Thoracic aorta (tissue), 2 donors: Measurements from ENCODE around the gene UMODL1. TPM values are rescaled to one million over a fixed set of nuclear protein-coding genes. Genes with fewer than 3 reads are reported as not detected.

Experiments used
- ATAC-seq: fragments of 150-250 bp; one replicate; pipeline ENCODE4 v1.8.0; 2017; ENCODE audit warnings: low read depth; ENCODE audit not compliant: insufficient number of reproducible peaks, low FRiP score
- DNase-seq: peaks from one replicate; pipeline ENCODE4 v3.0.0-alpha.2; 2020; ENCODE audit warnings: low spot score
- H3K27ac ChIP-seq, 2 donors: fragments of 200-600 bp; sonication (generic); 1 replicate in 1 of 2; 2 replicates in 1 of 2; pipeline ENCODE4 v1.5.1; 2016; ENCODE audit warnings: mild to moderate bottlenecking in 2 of 2, moderate library complexity in 2 of 2
- H3K27me3 ChIP-seq: fragments of 200-600 bp; sonication (generic); replicated peaks from 2 replicates; pipeline ENCODE4 v1.6.0; 2016; ENCODE audit warnings: mild to moderate bottlenecking; ENCODE audit not compliant: insufficient read depth
- H3K36me3 ChIP-seq: fragments of 200-600 bp; sonication (generic); one replicate; pipeline ENCODE4 v1.5.1; 2016
- H3K4me1 ChIP-seq, 2 donors: fragments of 200-600 bp; sonication (generic); 1 replicate in 1 of 2; 2 replicates in 1 of 2; pipeline versions ENCODE4 v1.5.1 to v1.6.0; 2016; ENCODE audit warnings: low read depth in 2 of 2, mild to moderate bottlenecking in 1 of 2; ENCODE audit not compliant: control insufficient read depth in 1 of 2
- H3K4me3 ChIP-seq: fragments of 200-600 bp; sonication (generic); 2 replicates; pipeline ENCODE4 v1.5.1; 2016; ENCODE audit warnings: mild to moderate bottlenecking
- H3K9me3 ChIP-seq: fragments of 200-600 bp; sonication (generic); 2 replicates; pipeline ENCODE4 v1.5.1; 2016
- CTCF ChIP-seq: fragments of 200-600 bp; sonication (generic); IDR thresholded peaks from one replicate; pipeline ENCODE4 v1.5.1; 2019; ENCODE audit warnings: antibody characterized with exemption
- total RNA-seq, 2 donors: library from RNA; depleted of rRNA; stranded (reverse); fragments of >200 nt; gene quantifications; one replicate each; pipeline versions ENCODE4 v1.1.0 to v1.2.3, GENCODE V29; 2016

UMODL1 gene
- total RNA-seq, 2 donors from 2014 or later: 0.14 TPM; not detected in 1

GRCh38 chr21:42150474-42151085, 79.5 kb downstream of the UMODL1 start:
- Histone ChIP-seq H3K27ac (no peak overlapping the region), H3K9me3 (no peaks in the 10 kb centered on the region), H3K4me3 (no peak overlapping the region), H3K36me3 (no peaks in the 10 kb centered on the region), H3K27me3 (no peaks in the 10 kb centered on the region), H3K4me1 (no peaks in the 10 kb centered on the region)
- DNase-seq (no peak), ATAC-seq (no peak)
- TF ChIP-seq CTCF: no peak

GRCh38 chr21:42151148-42151947, 80.2 kb downstream of the UMODL1 start:
- H3K27me3 ChIP-seq: no peaks in the 10 kb centered on the region
- ATAC-seq (no peak), DNase-seq (no peak)
- no peak overlapping the region for H3K4me3 ChIP-seq
- no peaks in the 10 kb centered on the region for H3K9me3 ChIP-seq
- TF ChIP-seq CTCF: no peak
- H3K27ac ChIP-seq: no peak overlapping the region
- H3K36me3 ChIP-seq: no peaks in the 10 kb centered on the region
- H3K4me1 ChIP-seq: no peaks in the 10 kb centered on the region

- Histone ChIP-seq H3K27me3 (no peaks in the 10 kb centered on the region), H3K27ac (no peak overlapping the region), H3K36me3 (no peaks in the 10 kb centered on the region), H3K4me3 (no peak overlapping the region), H3K9me3 (no peaks in the 10 kb centered on the region), H3K4me1 (no peaks in the 10 kb centered on the region)
- no peak for ATAC-seq
- no peak for DNase-seq
- TF ChIP-seq CTCF: no peak
Observed at GRCh38 chr21:42151948-42152220, 80.8 kb downstream of the UMODL1 start.

- DNase-seq (no peak), ATAC-seq (no peak)
- no peaks in the 10 kb centered on the region for H3K9me3 ChIP-seq
- no peak overlapping the region for H3K4me3 ChIP-seq
- no peaks in the 10 kb centered on the region for H3K36me3 ChIP-seq
- H3K27me3 ChIP-seq: no peaks in the 10 kb centered on the region
- H3K27ac ChIP-seq: no peak overlapping the region
- H3K4me1 ChIP-seq: no peaks in the 10 kb centered on the region
- TF ChIP-seq CTCF: no peak
Observed at GRCh38 chr21:42153046-42153686, 82.0 kb downstream of the UMODL1 start.

GRCh38 chr21:42153746-42154145, 82.6 kb downstream of the UMODL1 start:
- Histone ChIP-seq H3K4me3 (no peak overlapping the region), H3K9me3 (no peaks in the 10 kb centered on the region), H3K4me1 (no peaks in the 10 kb centered on the region), H3K27ac (no peak overlapping the region), H3K27me3 (no peaks in the 10 kb centered on the region), H3K36me3 (no peaks in the 10 kb centered on the region)
- TF ChIP-seq CTCF: no peak
- no peak for ATAC-seq
- no peak for DNase-seq
